ENCODE data around the gene FLNB.
A peak's percentile ranks its signal among the peaks of the same experiment; 100 is the strongest.
"Not testable (repeated sequence)": the region's sequence is repeated elsewhere in the genome, so short reads cannot be mapped to it uniquely, and the experiment has no call there.

FLNB gene

DNA sequence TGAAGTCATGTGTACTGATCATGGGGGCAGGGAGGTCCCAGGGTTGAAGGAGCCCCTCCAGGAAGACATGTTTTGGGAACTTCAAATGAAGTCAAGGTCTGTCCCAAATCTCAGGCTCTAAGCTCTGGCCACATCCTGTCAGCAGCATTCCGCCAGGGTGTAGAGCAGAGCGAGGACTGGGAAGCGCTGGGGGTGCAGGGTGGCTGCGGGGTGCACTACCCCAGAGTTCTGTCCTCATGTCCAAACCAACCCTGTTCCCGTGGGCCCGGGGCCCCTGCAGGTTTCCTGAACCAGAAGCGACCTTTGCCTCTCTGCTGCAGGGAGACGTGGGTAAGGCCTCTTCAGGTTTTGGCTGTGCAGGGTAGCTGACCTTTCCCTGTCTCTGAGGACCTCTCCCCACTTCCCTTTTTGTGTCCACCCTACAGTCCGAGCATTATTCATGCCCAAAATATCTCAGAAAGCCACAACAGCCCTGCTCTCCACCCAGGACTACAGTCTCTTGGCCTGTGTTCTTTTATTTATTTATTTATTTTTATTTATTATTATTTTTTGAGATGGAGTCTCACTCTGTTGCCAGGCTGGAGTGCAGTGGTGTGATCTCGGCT, 26.6 kb upstream of the FLNB start:
- DNase-seq, result no peak

DNA sequence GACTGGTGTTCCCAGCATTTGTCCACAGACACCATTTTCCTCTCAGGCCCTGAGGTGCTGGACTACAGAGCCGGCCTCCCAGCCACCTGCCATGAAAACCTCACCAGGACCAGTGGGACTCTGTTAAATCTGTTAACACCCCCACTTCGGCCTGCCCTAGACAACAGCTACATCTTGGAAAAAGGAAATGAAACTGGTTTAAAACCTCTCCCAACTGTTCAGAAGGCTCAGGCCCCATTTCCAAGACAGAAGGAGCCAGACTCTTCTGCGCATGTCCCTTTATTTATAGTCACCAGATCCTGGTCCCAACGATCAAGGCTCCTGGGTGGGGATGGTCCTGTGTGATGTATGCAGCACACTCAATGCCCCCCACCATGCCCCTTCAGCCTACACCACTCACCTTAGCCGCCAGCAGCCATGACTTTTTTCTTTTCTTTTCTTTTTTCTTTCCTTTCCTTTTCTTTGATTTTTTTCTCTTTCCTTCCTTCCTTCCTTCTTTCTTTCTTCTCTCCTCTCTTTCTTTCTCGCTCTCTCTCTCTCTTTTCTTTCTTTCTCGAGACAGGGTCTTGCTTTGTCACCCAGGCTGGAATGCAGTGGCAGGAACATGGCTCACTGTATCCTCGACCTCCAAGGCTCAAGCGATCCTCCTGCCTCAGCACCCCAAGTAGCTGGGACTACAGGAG, 25.5 kb upstream of the FLNB start:
- no peak for DNase-seq

DNA sequence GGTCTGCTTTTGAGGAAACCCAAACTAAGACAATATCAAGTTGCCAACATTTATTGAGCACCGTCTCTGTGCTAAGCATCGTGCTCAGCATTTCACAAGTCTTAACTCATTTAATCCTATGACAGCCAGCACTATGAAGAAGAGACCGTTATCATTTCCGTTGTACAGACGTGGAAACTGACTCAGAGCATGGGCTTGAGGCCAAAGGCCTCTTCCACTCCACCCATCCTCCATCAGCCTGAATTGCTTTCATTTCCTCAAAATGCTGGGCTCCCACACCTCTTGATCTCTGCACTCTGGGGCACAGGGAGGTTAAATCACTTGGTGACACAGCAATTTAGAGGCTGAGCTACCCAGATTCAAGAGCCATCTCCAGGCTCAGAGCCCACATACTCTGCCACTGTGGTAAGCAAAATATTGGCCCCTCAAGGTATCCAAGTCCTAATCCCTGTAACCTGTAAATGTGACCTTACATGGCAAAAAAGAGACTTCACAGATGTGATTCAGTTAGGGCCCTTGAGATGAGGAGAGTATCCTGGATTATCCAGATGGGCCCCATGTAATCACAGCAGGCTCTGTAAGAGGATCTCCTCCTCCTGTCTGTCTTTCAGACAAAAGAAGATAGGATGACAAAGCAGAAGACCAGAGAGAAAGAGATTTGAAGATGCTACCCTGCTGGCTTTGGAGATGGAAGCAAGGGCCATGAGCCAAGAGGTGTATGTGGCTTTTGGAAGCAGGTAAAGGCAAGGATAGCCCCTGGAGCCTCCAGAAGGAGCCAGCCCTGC, 24.3 kb upstream of the FLNB start:
- peak in 1 of 4 experiments; percentile 4 for DNase-seq

DNA sequence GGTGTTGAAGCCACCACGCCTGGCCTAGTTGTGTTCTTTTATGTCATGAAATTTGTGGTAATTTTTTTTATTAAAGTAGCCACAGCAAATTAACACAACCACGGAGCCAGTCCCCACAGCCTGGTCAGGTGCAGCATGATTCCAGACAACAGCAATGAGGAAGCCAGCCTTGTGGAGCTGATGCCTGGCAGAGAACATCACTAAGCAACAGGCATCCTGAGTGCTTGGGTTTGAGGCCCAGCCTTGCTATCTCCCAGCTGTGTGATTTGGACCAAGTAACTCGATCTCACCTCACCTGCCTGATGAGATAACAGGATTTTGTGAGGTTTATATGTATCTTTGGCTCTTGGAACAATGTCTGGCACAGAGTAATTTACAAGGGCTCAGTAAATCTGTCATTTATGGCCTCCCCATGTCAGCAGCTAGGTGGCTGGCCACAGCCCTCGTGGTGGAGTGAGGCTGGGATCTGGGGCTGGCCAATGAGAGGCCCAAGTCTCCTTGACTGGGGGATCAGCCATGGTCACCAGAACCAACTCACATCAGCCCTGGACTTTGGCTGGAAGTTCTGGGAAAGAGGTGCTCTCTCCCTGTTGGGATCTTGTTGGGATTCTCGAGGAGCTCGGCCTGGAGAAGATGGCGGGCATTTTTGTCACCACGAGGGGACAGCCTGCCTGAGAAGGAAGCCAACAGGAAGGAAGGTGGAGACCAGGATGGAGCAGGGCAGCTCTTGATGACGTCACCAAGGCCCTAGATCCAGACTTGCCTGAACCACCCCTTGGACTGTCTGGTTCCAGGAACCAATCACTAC, 22.8 kb upstream of the FLNB start:
- no peak for DNase-seq

DNA sequence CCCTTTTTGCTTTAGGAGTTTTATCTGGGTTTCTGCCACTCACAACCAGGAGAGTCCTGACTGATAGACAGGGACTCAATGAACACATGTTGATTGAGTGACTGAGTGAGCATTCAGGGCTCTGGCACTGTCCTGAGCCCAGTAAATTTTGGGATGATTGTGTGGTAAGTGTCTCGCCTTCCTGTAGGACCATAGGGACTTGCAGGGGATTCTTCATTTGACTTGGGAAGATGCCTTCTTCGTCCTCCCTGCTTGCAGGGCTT, 22.3 kb upstream of the FLNB start:
- no peak for DNase-seq

DNA sequence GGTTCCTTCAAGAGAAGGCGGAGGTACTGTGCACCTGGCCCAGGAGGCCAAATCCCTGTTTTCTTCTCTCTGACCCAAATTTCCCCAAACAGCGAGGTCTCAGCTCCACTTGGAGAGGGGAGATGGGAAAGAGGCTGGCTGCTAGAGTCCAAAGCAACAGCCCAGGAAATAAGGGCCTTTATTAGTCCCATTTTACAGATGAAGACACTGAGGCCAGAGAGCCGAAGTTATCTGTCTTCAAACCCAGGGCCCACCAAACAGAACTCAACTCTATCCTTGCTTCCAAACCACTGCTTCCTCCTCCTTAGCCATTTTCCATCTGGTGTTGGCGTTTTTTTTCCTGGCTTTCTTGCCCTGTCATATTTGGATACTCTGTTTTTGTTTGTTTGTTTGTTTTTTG, 22.0 kb upstream of the FLNB start:
- no peak for DNase-seq

DNA sequence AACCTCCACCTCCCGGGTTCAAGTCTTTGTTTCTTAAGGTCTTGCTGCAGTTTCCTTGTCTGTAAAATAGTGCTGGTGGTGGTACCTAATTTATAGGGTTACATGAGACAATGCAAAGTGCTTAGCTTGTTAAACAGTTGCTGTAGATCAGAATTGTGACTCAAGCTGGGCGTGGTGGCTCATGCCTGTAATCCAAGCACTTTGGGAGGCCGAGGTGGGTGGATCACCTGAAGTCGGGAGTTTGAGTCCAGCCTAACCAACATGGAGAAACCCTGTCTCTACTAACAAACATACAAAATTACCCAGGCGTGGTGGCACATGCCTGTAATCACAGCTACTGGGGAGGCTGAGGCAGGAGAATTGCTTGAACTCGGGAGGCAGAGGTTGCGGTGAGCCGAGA, 19.0 kb upstream of the FLNB start:
- not testable (repeated sequence) for DNase-seq

DNA sequence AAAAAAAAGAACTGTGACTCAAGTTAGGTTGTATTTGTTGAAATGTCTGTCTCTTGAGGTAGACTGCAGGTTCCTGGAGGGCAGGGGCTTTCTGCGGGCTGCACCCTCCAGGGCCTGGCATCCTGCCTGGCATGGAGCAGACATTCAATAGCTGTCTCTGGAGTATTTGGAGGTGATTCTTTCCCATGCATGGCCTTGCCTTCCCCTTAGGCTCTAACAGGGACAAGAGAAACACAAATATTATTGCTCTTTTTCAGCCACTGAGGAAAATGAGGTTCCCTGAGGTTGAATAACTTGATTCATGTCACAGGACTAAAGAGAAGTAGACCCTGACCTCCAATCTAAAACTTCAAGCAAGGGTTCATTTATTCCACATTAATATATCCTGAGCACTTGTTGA, 18.6 kb upstream of the FLNB start:
- no peak for DNase-seq

DNA sequence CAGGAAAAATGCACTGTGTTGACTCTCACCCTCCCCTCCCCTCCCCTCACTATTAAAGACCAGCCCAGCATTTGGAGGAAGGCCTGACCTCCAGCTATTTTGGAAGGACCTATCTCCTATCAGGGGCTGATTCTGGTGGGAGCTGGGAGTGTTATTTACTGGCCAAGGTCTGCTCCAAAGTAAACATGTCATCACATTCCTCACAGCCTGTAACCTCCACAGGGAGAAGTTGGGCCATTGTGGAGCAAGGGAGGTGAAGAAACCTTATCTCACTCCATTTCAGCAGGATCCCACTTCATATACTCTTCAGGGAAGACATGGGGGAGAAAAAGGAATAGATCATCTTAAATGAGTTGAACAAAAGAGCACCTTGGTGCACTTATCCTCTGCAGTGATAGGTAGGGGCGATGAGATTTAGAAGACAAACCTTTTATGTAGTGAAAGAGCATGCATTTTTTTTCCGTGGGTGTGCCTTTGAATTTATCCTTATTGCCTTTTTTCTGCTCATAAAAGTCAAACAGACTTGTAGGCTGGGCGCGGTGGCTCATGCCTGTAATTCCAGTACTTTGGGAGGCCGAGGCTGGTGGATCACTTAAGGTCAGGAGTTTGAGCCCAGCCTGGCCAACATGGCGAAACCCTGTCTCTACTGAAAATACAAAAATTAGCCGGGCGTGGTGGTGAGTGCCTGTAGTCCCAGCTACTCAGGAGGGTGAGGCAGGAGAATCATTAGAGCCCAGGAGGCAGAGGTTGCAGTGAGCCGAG, 15.6 kb upstream of the FLNB start:
- no peak for DNase-seq

DNA sequence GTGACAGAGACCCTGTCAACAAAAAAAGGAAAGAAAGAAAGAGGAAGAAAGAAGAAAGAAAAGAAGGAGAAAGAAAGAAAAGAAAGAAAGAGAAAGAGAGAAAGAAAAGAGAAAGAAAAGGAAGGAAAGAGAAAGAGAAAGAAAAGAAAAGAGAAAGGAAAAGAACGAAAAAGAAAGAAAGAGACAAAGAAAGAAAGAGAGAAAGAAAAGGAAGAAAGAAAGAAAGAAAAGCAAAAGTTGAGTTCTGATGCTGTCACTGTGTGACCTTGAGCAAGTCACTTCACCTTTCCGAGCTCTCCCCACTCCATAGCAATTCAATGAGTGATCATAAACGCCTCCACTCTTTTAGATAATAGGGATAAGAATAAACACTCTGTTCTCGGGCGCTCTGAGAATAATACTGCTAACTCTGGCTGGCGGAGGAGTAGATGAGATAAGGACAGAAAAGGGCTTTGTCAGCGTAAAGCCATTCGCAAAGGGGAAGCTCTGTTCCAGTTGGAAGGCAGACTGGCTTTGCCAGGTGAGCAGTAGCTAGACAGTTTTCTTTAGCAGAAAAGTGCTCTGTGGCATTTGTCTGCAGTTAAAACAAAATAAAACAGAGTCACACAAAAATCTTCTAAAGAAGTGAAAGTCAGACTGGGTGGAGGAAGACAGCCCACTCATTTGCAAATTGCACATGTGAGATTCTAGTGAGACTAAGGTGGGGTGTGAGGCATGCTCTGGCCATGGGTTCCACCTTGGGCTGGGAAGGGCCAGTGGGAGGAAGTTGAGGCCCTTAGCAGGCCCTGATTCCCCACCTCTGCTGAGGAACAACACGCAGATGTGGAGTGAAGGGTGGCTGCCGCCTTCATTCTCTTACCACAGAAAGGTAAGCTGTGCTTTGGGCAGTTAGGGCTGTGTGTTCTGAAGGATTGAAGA, 9.6 kb upstream of the FLNB start:
- no peak for DNase-seq

DNA sequence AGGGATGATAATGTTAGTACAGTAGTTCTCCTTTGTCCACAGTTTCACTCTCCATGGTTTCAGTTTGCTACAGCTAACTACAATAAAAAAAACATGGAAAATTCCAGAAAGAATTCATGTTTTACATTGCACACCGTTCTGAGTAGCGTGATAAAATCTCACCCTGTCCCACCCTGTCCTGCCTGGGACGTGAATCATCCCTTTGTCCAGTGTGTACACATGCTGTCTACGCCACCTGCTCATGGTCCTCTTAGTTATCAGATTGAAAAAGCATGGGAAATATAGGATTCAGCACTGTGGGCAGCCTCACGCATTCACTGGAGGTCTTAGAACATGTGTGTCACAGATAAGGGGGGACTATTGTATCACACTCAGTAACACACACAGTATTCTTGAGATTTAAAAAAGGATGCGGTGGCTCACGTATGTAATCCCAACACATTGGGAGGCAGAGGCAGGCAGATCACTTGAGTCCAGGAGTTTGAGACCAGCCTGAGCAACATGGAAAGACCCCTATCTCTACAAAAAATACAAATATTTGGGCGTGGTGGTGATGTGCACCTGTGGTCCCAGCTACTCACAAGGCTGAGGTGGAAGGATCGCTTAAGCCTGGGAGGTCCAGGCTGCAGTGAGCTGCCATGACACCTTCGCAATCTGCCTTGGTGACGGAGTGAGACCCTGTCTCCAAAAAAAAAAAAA, 8.7 kb upstream of the FLNB start:
- no peak for DNase-seq

DNA sequence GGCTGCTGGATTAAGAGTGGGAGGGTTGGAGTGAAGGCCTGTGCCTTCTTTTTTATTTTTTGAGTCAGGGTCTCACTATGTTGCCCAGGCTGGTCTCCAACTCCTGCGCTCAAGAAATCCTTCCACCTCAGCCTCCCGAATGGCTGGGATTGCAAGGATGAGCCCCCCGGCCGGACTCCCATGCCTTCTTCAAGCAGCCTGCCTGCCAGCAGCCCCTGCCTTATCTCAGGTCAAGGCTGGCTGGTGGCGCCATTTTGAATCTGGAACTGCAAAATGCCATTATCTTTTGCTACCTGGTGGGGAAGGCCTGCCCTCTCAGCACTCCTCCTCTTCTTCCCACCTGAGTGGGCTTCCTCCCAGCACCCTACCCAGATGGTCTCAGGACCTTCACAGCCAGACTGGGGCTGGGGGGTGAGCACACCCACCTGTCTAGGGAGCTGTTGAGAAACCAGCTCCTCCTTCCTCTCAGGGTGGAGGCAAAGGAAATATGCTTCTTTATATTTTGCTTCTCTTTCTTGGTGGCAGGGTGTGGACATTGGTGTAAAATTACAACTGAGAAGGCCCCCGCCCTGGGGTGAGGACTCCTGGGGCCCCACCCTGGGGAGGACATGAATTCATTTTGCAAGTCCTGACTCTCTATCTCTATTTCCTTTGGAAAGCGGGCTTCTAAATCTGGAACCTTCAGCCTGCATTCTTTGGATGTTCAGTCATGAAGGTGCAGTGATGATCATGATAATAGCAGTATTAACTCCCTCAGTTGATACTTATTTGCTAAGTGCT, 7.7 kb upstream of the FLNB start:
- DNase-seq, result no peak

DNA sequence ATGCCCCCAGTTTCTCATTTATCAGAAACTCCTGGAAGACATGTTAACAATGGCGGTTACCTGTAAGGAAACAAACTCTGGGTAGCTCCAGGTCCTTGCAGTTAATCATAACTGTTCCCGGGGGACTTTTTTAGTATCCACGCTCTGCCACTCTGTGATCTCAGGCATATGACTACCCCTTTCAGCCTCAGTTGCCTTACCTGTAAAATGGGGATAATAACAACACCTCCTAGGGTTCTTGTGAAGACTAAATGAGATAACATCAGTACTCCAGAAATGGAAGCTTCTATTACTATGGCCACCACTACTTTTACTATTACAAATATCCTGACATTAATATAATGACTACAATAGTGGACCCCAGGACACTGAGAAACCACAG, 7.1 kb upstream of the FLNB start:
- no peak for DNase-seq

DNA sequence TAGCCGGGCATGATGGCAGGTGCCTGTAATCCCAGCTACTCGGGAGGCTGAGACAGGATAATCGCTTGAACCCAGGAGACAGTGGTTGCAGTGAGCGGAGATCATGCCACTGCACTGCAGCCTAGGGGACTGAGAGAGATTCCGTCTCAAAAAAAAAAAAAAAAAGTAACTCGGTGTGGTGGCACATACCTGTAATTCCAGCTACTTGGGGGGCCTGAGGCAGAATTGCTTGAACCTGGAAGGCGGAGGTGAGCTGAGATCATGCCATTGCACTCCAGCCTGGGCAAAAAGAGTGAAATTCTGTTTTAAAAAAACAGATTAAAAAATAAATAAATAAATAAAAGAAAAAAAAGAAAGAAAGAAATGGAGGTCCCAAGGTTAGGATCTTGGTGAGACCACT, 6.2 kb upstream of the FLNB start:
- DNase-seq, result no peak

DNA sequence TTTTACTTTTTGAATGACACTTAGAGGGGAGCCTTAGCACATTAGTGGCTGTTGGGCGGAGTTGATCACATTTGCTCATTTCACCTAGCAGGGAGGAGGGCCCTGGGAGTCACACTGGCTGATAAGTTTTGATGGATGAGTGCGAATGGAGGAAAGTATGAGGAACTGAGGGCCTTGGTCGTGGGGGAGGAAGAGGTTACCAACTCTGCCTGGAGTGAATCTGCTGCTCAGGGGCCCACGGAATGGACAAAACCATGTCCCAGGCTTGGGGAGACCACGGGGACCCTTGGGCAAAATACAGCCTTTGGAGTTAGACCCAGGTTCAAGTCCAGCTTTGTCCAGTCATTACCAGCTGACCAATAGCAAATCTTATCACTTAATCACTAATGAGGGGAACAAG, 5.1 kb upstream of the FLNB start:
- no peak for DNase-seq

DNA sequence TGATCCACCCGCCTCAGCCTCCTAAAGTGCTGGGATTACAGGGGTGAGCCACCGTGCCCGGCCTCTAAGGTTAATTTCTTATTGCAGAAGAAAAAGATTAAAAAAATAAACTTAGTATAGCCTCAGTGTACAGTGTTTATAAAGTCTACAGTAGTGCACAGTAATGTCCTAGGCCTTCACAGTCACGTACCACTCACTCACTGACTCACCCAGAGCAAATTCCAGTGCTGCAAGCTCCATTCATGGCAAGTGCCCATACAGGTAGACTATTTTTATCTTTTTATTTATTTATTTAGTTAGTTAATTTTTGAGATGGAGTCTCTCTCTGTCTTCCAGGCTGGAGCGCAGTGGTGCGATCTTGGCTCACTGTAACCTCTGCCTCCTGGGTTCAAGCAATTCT, 3.2 kb upstream of the FLNB start:
- no peak for DNase-seq

DNA sequence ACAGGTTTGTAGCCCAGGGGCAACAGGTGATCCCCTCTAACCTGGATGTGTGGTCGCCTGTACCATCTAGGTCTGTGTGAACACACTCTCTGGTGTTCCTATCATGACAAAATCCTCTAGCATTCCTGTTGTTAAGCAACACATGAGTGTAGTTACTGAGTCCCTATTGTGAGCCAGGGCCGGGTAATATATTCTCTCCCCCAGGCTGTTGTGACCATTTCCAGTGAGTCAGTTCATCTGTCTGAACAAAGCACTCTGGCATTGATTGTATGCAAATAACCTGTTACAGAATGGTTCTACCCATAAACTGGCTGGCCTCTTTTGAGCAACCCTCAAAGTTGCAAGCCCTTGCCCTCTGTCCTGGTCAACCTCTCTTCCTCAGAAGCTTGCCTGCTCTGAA, 2.6 kb upstream of the FLNB start:
- DNase-seq, result no peak

DNA sequence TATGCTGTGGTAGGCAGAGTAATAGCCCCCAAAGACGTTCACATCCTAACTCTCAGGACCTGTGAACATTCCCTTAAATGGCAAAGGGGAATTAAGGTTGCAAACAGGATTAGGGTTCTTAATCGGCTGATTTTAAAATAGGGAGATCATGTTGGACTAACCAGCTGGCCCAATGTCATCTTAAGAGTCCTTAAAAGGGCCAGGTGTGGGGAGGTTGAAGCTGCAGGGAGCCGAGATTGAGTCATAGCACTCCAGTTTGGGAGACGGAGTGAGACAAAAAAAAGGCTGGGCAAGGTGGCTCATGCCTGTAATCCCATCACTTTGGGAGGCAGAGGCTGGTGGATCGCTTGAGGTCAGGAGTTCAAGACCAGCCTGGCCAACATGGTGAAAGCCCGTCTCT, 1.6 kb upstream of the FLNB start:
- no peak for DNase-seq

DNA sequence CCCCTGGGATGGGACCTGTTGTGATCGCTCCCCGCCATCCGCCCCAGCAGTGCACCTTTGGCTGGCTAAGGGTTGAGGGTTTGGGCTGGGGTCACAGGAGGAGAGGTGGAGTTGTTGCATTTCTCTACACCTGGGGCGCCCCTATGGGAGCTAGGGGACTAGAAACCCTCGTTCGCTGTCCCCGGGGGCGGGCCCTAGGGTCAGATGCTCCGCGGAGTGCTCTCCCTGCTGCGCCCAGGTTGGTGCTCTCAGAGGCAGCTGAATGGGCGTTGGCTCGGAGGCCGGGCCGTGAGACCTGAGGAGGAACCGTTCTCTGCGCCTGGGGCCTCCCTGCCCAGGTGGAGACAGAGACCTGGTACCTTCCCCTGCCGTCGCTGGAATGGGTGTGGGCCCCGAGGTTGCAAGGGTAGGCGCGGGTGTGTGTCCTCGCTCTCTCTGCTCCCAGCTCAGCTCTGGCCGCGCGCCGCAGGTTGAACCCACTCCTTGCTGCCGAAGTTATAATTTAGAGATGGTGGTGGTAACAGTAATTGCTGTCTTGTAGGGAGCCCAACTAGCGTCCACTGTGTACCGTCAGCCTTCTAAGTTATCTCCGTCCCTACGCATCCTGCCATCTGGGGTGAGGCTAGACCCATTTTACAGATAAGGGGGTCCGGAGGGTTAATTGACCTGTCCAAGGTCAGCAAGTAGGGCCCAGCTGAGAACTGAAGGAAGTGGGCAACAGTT, 965 bp downstream of the FLNB start:
- DNase-seq, result peak in 2 of 4 experiments; percentile 17 to 27

Measured in activated naive CD4-positive, alpha-beta T cell (primary cell).